ENCODE data around the gene FARP1. TPM values are rescaled to one million over a fixed set of nuclear protein-coding genes. Genes with fewer than 3 reads are reported as not detected.

FARP1 gene
- total and polyA plus RNA-seq, 2 of the 13 experiments (the other 11 are each of a cell fraction or from before 2014, with no cell fraction given), result 70.6 to 126 TPM

DNA sequence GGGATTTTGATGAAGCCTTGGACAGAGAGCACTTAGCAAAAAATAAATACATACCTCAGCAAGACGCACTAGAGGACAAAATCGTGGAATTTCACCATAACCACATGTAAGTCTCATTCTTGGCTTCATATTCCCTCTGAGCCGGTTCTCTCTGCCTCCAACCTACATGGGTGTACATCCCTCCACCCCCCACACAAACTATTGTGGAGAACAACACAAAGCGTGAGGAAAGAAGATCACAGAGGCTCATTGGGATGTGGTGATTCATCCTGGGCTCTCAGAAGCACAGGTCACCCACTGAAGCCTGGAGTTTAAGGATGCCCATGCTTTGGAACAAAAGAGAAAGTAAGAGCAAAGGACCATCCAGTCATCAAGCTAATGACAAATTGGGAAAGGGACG is 241.8 kb downstream of the FARP1 start:
- FAIRE-seq, result no peak
- TF ChIP-seq AGO1 (IDR thresholded peaks at IDR 0.05; ENCODE audit: low read depth, low read length, poor library complexity, severe bottlenecking) (no peak), ZNF230 (CRISPR knock-in tag; IDR thresholded peaks at IDR 0.05) (no peak), ZNF496 (CRISPR knock-in tag; IDR thresholded peaks at IDR 0.05; ENCODE audit: insufficient replicate concordance) (no peak), MATR3 (CRISPR knock-in tag; IDR thresholded peaks at IDR 0.05) (no peak), MED13 (CRISPR knock-in tag; IDR thresholded peaks at IDR 0.05) (no peak)
- TF ChIP-seq, protein P1, sequence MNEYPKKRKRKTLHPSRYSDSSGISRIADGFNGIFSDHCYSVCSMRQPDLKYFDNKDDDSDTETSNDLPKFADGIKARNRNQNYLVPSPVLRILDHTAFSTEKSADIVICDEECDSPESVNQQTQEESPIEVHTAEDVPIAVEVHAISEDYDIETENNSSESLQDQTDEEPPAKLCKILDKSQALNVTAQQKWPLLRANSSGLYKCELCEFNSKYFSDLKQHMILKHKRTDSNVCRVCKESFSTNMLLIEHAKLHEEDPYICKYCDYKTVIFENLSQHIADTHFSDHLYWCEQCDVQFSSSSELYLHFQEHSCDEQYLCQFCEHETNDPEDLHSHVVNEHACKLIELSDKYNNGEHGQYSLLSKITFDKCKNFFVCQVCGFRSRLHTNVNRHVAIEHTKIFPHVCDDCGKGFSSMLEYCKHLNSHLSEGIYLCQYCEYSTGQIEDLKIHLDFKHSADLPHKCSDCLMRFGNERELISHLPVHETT (CRISPR knock-in tag; conservative IDR thresholded peaks at IDR 0.05), result no peak
- TF ChIP-seq, protein P2, sequence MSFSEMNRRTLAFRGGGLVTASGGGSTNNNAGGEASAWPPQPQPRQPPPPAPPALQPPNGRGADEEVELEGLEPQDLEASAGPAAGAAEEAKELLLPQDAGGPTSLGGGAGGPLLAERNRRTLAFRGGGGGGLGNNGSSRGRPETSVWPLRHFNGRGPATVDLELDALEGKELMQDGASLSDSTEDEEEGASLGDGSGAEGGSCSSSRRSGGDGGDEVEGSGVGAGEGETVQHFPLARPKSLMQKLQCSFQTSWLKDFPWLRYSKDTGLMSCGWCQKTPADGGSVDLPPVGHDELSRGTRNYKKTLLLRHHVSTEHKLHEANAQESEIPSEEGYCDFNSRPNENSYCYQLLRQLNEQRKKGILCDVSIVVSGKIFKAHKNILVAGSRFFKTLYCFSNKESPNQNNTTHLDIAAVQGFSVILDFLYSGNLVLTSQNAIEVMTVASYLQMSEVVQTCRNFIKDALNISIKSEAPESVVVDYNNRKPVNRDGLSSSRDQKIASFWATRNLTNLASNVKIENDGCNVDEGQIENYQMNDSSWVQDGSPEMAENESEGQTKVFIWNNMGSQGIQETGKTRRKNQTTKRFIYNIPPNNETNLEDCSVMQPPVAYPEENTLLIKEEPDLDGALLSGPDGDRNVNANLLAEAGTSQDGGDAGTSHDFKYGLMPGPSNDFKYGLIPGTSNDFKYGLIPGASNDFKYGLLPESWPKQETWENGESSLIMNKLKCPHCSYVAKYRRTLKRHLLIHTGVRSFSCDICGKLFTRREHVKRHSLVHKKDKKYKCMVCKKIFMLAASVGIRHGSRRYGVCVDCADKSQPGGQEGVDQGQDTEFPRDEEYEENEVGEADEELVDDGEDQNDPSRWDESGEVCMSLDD (CRISPR knock-in tag; IDR thresholded peaks at IDR 0.05; ENCODE audit: borderline replicate concordance), result no peak
- CTCF ChIA-PET (ENCODE audit: low intra/inter-chr PET ratio, low total read pairs), result no interaction called here

More for the DNA sequence above, 241.8 kb downstream of the FARP1 start:
- BruUV-seq (replicated peaks), result no TSS peak
- no peak for ATAC-seq
- 93% methylated on average over 5 of the region's 5 CpGs for WGBS (ENCODE audit: low lambda C conversion rate)
- H3K27ac ChIP-seq (ENCODE audit: extremely low read length, insufficient read depth, low read length), result no peak overlapping the region
- POLR2A ChIA-PET, result no interaction called here
- no peaks in the 10 kb centered on the region for H3K4me1 ChIP-seq (ENCODE audit: insufficient read depth, low read length)
- in situ Hi-C loops (cut with HindIII; ENCODE audit: extremely low pct_ligation_motif_present, low pct_unique_long_range_greater_than_20kb) (no loop called here), intact Hi-C loops (cut with micrococcal nuclease; ENCODE audit: unreplicated experiment) (no loop called here)
- H3K79me2 ChIP-seq (ENCODE audit: insufficient read depth, low read length), result peaks cover 9% of the 10 kb centered on the region
- H3K36me3 ChIP-seq (replicated peaks in 1 of 2; ENCODE audit: control insufficient read depth in 1 of 2, insufficient read depth in 2 of 2, low read length in 2 of 2), result peaks cover 54 to 91% of the 10 kb centered on the region in 2 experiments
- peaks cover 10% of the 10 kb centered on the region; the same call in 1 of the 2 replicates for H4K20me1 ChIP-seq (ENCODE audit: insufficient read depth, low read length)
- no peak overlapping the region for H3K4me2 ChIP-seq (ENCODE audit: low read depth, low read length)
- DNase-seq (ENCODE audit: low spot score), result no peak
- H3K9ac ChIP-seq (ENCODE audit: insufficient read depth, low read depth, low read length), result no peak overlapping the region
- no peaks in the 10 kb centered on the region for H3K27me3 ChIP-seq (ENCODE audit: control insufficient read depth in 1 of 2, insufficient read depth in 2 of 2, low read length in 2 of 2)
- H2AFZ ChIP-seq (ENCODE audit: low read length), result no peak overlapping the region
- H3K4me3 ChIP-seq (replicated peaks in 1 of 3; ENCODE audit: insufficient read depth in 1 of 3, low read depth in 2 of 3, low read length in 3 of 3), result no peak overlapping the region
- H3K9me3 ChIP-seq (ENCODE audit: low read length), result no peaks in the 10 kb centered on the region

Data from HepG2 (cell line).